ENCODE results near the gene CDH13.

CDH13 gene

DNA sequence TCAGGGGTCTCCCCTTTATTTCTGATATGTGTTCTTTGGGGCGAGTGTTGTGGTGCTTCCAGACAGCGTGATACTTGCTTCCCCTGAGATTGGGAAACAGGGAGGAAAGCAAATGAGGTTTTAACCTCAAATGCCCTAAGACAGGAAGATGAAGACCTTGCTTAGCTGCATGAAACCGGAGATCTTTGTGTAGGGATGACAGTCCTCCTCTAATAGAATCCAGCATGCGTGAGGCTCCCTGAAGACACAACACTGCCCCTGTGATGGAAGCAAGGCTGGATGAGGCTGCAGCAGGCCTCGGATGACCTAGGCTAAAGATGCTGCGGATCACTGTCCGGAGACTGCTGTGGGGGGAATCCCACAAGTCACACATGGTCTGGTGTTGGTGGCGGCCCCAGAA is 491.0 kb downstream of the CDH13 start:
- TF ChIP-seq, protein P1, sequence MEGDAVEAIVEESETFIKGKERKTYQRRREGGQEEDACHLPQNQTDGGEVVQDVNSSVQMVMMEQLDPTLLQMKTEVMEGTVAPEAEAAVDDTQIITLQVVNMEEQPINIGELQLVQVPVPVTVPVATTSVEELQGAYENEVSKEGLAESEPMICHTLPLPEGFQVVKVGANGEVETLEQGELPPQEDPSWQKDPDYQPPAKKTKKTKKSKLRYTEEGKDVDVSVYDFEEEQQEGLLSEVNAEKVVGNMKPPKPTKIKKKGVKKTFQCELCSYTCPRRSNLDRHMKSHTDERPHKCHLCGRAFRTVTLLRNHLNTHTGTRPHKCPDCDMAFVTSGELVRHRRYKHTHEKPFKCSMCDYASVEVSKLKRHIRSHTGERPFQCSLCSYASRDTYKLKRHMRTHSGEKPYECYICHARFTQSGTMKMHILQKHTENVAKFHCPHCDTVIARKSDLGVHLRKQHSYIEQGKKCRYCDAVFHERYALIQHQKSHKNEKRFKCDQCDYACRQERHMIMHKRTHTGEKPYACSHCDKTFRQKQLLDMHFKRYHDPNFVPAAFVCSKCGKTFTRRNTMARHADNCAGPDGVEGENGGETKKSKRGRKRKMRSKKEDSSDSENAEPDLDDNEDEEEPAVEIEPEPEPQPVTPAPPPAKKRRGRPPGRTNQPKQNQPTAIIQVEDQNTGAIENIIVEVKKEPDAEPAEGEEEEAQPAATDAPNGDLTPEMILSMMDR (IDR thresholded peaks at IDR 0.05): no peak
- DNase-seq: no peak
- Histone ChIP-seq H3K36me3 (no peaks in the 10 kb centered on the region), H3K27ac (no peak overlapping the region), H3K9me3 (no peaks in the 10 kb centered on the region), H3K4me3 (no peak overlapping the region), H3K27me3 (no peaks in the 10 kb centered on the region), H3K4me1 (peaks cover 0 to 11% (median 0%) of the 10 kb centered on the region in 4 donors)
- intact Hi-C loops (cut with DNase I; ENCODE audit: low total_unique reads): no loop called here

DNA sequence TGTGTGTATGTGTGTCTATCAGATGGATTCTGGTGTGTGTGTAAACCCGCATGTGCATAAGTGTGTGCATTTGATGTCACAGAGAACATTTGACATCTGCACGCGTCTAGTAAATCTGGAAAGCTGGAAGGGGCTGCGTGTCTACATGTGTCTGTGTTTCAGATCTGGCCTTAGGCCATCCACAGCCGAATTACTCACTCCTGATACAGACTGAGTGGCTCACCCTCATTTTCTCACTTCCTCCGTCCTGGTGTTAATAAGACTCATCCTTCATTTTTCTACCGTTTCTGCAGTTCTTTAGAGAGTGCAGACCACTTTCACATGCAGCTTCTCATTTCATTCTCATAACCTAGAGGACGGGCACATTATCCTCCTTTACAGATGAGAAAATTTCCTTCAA is 491.6 kb downstream of the CDH13 start:
- no peak for DNase-seq
- Histone ChIP-seq H3K9me3 (no peaks in the 10 kb centered on the region), H3K4me1 (peaks cover 0 to 11% (median 0%) of the 10 kb centered on the region in 4 donors), H3K4me3 (no peak overlapping the region), H3K36me3 (no peaks in the 10 kb centered on the region), H3K27me3 (no peaks in the 10 kb centered on the region), H3K27ac (no peak overlapping the region)
- TF ChIP-seq, protein P1 (IDR thresholded peaks at IDR 0.05): no peak
- intact Hi-C loops (cut with DNase I; ENCODE audit: low total_unique reads): no loop called here

DNA sequence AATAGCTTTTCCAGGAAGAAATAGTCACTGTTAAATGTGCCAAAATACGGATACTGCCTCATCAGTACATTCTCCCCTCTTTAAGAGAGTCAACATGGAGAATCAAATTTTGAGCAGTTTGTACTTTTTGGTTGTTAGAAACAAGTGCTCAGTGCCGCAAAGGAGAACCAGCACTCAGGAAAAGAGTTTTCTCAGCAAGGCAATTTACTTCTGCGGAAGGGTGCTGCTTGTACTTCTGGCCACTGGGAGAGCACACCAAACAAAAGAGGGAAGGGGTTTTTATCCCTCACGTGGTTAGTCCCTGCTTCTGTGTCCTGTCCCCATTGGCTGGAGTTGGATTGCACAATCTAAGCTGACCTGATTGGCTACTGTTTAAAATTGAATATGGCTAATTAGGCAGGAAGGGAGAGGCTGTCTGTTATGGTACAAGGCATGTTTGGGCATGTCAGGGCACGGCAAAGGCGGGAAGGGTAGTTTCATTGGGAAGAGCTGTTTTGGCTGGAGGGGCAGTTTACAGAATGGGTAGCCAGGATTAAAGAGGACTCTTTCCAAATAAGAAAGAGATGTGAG is 499.3 kb downstream of the CDH13 start:
- Histone ChIP-seq H3K27ac (no peak overlapping the region), H3K27me3 (no peaks in the 10 kb centered on the region), H3K4me3 (no peak overlapping the region), H3K9me3 (peaks cover 0 to 4% (median 0%) of the 10 kb centered on the region in 3 donors), H3K4me1 (no peaks in the 10 kb centered on the region), H3K36me3 (peaks cover 7 to 19% (median 12%) of the 10 kb centered on the region in 3 donors)
- TF ChIP-seq, protein P1 (IDR thresholded peaks at IDR 0.05): no peak
- intact Hi-C loops (cut with DNase I; ENCODE audit: low total_unique reads): no loop called here
- no peak for DNase-seq

DNA sequence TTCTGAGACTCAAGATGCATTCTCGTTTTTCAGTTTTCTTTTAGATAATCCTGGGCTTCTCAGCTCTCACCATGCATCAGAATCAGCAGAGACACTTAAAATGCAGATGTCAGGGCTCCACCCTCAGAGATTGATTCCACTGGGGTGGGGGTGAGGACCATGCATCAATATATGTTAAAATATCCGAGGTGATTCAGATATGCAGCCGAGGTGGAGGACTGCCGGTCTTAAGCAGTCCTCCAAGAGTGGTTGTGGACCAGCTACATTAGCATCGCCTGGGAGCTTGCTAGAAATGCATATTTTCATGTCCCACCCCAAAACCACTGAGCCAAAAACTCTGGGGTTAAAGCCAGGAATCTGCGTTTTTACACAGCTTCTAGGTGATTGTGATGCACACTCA is 501.3 kb downstream of the CDH13 start:
- Histone ChIP-seq H3K9me3 (peaks cover 0 to 4% (median 0%) of the 10 kb centered on the region in 3 donors), H3K36me3 (peaks cover 7 to 19% (median 12%) of the 10 kb centered on the region in 3 donors), H3K4me3 (no peak overlapping the region), H3K4me1 (no peaks in the 10 kb centered on the region), H3K27me3 (no peaks in the 10 kb centered on the region), H3K27ac (no peak overlapping the region)
- intact Hi-C loops (cut with DNase I; ENCODE audit: low total_unique reads): no loop called here
- TF ChIP-seq, protein P1 (IDR thresholded peaks at IDR 0.05): no peak
- DNase-seq: no peak

DNA sequence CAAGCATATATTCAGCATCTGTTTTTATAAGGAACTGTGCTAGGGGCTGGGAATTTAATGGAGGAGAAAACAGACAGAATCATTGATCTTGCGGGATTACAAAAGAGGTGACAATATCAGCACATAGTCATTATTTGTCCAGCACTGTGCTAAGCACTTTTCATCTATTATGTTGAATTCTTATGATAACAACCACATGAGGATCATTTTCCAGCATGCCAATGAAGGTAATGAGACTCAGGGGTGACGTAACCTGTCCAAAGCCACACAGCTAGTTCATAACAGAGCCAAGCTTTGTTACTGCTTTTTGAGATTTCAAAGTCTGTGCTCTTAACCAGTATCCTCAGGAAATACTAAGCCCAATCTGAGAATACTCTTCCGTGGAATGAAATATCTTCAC is 503.3 kb downstream of the CDH13 start:
- intact Hi-C loops (cut with DNase I; ENCODE audit: low total_unique reads): no loop called here
- H3K27ac ChIP-seq: no peak overlapping the region

More for the DNA sequence above, 503.3 kb downstream of the CDH13 start:
- peaks cover 7 to 19% (median 12%) of the 10 kb centered on the region in 3 donors for H3K36me3 ChIP-seq
- no peaks in the 10 kb centered on the region for H3K27me3 ChIP-seq
- H3K4me3 ChIP-seq: no peak overlapping the region
- TF ChIP-seq, protein P1 (IDR thresholded peaks at IDR 0.05): no peak
- no peaks in the 10 kb centered on the region for H3K4me1 ChIP-seq
- DNase-seq: no peak
- H3K9me3 ChIP-seq: peaks cover 0 to 4% (median 0%) of the 10 kb centered on the region in 3 donors

All from tibial artery (tissue), 4 donors.